ENCODE results near the gene NLRP6. TPM values are rescaled to one million over a fixed set of nuclear protein-coding genes. Genes with fewer than 3 reads are reported as not detected.

The NLRP6 gene
- total and polyA plus RNA-seq, 2 of the 4 experiments (the other 2 are of a cell fraction) = not detected

DNA sequence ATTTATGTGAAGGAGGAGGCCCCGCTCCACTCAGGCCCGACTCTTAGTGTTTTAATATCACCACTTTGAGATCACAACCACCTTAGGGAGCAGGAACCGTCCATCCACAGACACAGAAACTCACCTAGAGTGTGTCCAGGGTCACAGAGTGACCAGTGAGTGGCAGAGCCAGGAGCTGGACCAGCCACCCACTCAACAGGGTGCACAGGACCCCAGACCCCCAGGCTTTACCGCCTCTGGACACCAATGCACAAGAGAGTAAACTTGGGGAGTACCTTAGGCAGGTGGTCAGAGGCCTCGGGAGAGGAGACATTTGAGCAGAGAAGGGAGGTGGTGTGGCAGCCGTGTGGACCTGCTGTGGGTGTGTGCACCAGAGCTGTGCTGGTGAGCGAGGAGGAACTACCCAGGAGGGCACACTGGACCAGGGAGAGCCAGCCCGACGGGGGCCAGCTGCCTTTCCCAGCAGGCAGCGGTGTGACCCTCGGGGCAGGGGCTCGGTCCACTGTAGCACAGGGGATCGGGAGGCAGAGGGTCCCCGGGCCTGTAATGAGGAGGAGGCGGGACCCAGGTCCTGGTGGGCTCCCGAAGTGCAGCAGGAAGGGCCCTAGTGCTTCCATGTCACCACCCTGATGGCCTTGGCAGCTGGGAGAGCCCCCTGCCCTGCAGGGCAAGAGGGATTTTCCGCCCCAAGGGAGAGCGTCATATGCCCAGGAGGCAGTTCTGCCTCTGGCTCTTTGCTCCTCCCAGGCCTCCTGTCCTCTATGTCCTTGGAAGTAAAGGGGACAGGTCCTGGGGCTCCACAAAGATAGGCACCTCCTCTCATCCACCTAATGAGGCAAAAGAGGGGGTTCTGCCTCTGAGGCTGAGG, 7.5 kb upstream of the NLRP6 start:
- Histone ChIP-seq H3K9me3 (ENCODE audit: control insufficient read depth, insufficient read depth, low read length) (0 out of 2 replicates have a peak, but pooled peaks cover 2% of the 10 kb centered on the region), H2AK5ac (ENCODE audit: low read depth, low read length) (no peak overlapping the region), H3K9ac (ENCODE audit: low read depth, low read length) (no peak overlapping the region), H2AFZ (replicated peaks; ENCODE audit: low read length, poor library complexity) (no peak overlapping the region), H4K5ac (ENCODE audit: low read depth, low read length) (no peak overlapping the region), H2BK120ac (ENCODE audit: low read depth, low read length) (no peak overlapping the region), H3K4me1 (ENCODE audit: control insufficient read depth, insufficient read depth, low read length) (no peaks in the 10 kb centered on the region), H2BK5ac (ENCODE audit: low read depth, low read length, poor library complexity, severe bottlenecking) (no peak overlapping the region), H3K4ac (ENCODE audit: low read depth, low read length) (no peak overlapping the region), H3K4me2 (ENCODE audit: low read depth, low read length) (no peak overlapping the region), H3K14ac (replicated peaks; ENCODE audit: low read depth, low read length) (no peak overlapping the region), H3K9me1 (ENCODE audit: insufficient read depth, low read length) (no peaks in the 10 kb centered on the region), H3K36me3 (ENCODE audit: control insufficient read depth, insufficient read depth, low read length) (no peaks in the 10 kb centered on the region), H3K79me1 (ENCODE audit: low read depth in 1 of 2, low read length in 2 of 2) (no peaks in the 10 kb centered on the region), H2AK9ac (replicated peaks; ENCODE audit: low read depth, low read length, poor library complexity) (peak overlapping the region; percentile 11), H2BK20ac (ENCODE audit: low read depth, low read length) (no peak overlapping the region), H4K8ac (ENCODE audit: low read depth in 2 of 2, low read length in 2 of 2) (no peak overlapping the region), H4K91ac (ENCODE audit: insufficient read depth, low read depth, low read length) (no peak overlapping the region), H3K18ac (ENCODE audit: low read depth, low read length) (no peak overlapping the region), H3K27me3 (ENCODE audit: control insufficient read depth, insufficient read depth, low read length) (peaks cover 42% of the 10 kb centered on the region), H4K20me1 (ENCODE audit: insufficient read depth, low read length) (no peaks in the 10 kb centered on the region), H3K56ac (ENCODE audit: extremely low read depth, insufficient read depth, low read length) (no peak overlapping the region), H2BK15ac (ENCODE audit: low read depth, low read length) (no peak overlapping the region), H3K27ac (ENCODE audit: insufficient read depth, low read length) (no peak overlapping the region), H3K23ac (ENCODE audit: low read depth, low read length) (no peak overlapping the region), H3K4me3 (ENCODE audit: insufficient read depth, low read depth, low read length) (no peak overlapping the region)
- DNase-seq = no peak
- in situ Hi-C loops (cut with MboI; ENCODE audit: low sequenced_read_pairs) = no loop called here
- TF ChIP-seq NFE2L2 (IDR thresholded peaks at IDR 0.05; ENCODE audit: low read depth, low read length) = no peak
- TF ChIP-seq MAZ (IDR thresholded peaks at IDR 0.05; ENCODE audit: borderline replicate concordance, low read depth, low read length) = no peak
- TF ChIP-seq, protein P1, sequence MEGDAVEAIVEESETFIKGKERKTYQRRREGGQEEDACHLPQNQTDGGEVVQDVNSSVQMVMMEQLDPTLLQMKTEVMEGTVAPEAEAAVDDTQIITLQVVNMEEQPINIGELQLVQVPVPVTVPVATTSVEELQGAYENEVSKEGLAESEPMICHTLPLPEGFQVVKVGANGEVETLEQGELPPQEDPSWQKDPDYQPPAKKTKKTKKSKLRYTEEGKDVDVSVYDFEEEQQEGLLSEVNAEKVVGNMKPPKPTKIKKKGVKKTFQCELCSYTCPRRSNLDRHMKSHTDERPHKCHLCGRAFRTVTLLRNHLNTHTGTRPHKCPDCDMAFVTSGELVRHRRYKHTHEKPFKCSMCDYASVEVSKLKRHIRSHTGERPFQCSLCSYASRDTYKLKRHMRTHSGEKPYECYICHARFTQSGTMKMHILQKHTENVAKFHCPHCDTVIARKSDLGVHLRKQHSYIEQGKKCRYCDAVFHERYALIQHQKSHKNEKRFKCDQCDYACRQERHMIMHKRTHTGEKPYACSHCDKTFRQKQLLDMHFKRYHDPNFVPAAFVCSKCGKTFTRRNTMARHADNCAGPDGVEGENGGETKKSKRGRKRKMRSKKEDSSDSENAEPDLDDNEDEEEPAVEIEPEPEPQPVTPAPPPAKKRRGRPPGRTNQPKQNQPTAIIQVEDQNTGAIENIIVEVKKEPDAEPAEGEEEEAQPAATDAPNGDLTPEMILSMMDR (conservative IDR thresholded peaks at IDR 0.05; ENCODE audit: low read depth, low read length) = no peak
- dilution Hi-C loops (cut with HindIII; ENCODE audit: low sequenced_read_pairs, unreplicated experiment) = no loop called here
- ChIA-PET POLR2A (ENCODE audit: unreplicated experiment) (no interaction called here), CTCF (interaction anchor here (0.6 kb wide), 1 partner anchor 70 kb away, joined by 3 read pairs; no protein-coding TSS in a partner anchor)
- intact Hi-C loops (cut with micrococcal nuclease) = no loop called here
- WGBS, 2 experiments (ENCODE audit: extremely low coverage in 2 of 2, insufficient read length in 1 of 2) = 67% methylated on average over 3 of the region's 18 CpGs; no CpG with 5 or more reads in 1 of the 2 experiments
- no TSS peak for BruUV-seq (replicated peaks)
- ATAC-seq (ENCODE audit: low read depth) = no peak
